SU-DHL-6 (cell line): Measurements from ENCODE around the gene HBZ.

ENCODE experiments used
- H2AFZ ChIP-seq: fragments of 200-600 bp; sonication (generic); 2 replicates; pipeline ENCODE4 v1.6.1; 2014; ENCODE audit warnings: low read depth, mild to moderate bottlenecking, moderate library complexity, mixed read lengths, antibody characterized with exemption, low read length; ENCODE audit not compliant: severe bottlenecking
- H3F3A ChIP-seq: fragments of 200-600 bp; shearing (Covaris generic); 2 replicates; pipeline ENCODE4 v1.6.0; 2016; ENCODE audit warnings: antibody characterized with exemption, mild to moderate bottlenecking; ENCODE audit not compliant: insufficient read depth
- H3K27ac ChIP-seq: fragments of 200-600 bp; sonication (generic); 2 replicates; pipeline ENCODE4 v1.5.1; 2016; ENCODE audit warnings: low read depth, mild to moderate bottlenecking, low read length, moderate library complexity, mixed read lengths
- H3K27me3 ChIP-seq: fragments of 200-600 bp; sonication (generic), shearing (Covaris generic); 2 replicates; pipeline ENCODE4 v1.6.0; 2014; ENCODE audit warnings: mild to moderate bottlenecking, low read length
- H3K36me3 ChIP-seq: fragments of 200-600 bp; sonication (generic); 2 replicates; pipeline ENCODE4 v1.6.1; 2014; ENCODE audit warnings: mild to moderate bottlenecking, low read length, mixed read lengths
- H3K4me2 ChIP-seq: fragments of 300-600, 200-600 bp; shearing (Covaris generic), sonication (generic); 2 replicates; pipeline ENCODE4 v1.6.0; 2014; ENCODE audit warnings: low read length, low read depth, mild to moderate bottlenecking; ENCODE audit not compliant: poor library complexity, severe bottlenecking
- H3K4me3 ChIP-seq: fragments of 200-600 bp; sonication (generic); 2 replicates; pipeline ENCODE4 v1.5.1; 2014; ENCODE audit warnings: antibody characterized with exemption, low read length, mild to moderate bottlenecking, mixed read lengths; ENCODE audit not compliant: insufficient read depth, poor library complexity, severe bottlenecking
- H3K79me2 ChIP-seq: fragments of 200-600 bp; sonication (generic); 2 replicates; pipeline ENCODE4 v1.6.1; 2014; ENCODE audit warnings: mild to moderate bottlenecking, low read length, moderate library complexity; ENCODE audit not compliant: insufficient read depth
- H3K9ac ChIP-seq: fragments of 200-600 bp; sonication (generic); 2 replicates; pipeline ENCODE4 v1.7.0; 2014; ENCODE audit warnings: mild to moderate bottlenecking, low read length
- H3K9me2 ChIP-seq: fragments of 200-600 bp; sonication (generic); replicated peaks from 2 replicates; pipeline ENCODE4 v1.6.1; 2014; ENCODE audit warnings: low read length; ENCODE audit not compliant: insufficient read depth
- H3K9me3 ChIP-seq: fragments of 200-600 bp; sonication (generic); 2 replicates; pipeline ENCODE4 v1.6.1; 2014; ENCODE audit warnings: low read length, mixed read lengths; ENCODE audit not compliant: insufficient read depth
- H4K20me1 ChIP-seq: fragments of 200-600 bp; sonication (generic); 2 replicates; pipeline ENCODE4 v1.6.1; 2014; ENCODE audit warnings: low read depth, mild to moderate bottlenecking, antibody characterized with exemption, low read length, moderate library complexity, mixed read lengths
- CTCF ChIP-seq: fragments of 200-600 bp; sonication (generic); IDR thresholded peaks from one replicate; pipeline ENCODE4 v1.5.1; 2017; ENCODE audit warnings: antibody characterized with exemption, mild to moderate bottlenecking, low read length, moderate library complexity; ENCODE audit not compliant: insufficient read depth, poor library complexity, severe bottlenecking
- EZH2phosphoT487 ChIP-seq: fragments of 200-600 bp; sonication (generic), shearing (Covaris generic); conservative IDR thresholded peaks from 2 replicates; pipeline ENCODE4 v1.6.1; 2018; ENCODE audit warnings: mild to moderate bottlenecking, antibody characterized with exemption, low read length, moderate library complexity, mixed read lengths

Gene HBZ

GRCh38 chr16:105521-105920 lies 46.9 kb upstream of the HBZ start:
- Histone ChIP-seq H3K27ac (no peak overlapping the region), H4K20me1 (no peaks in the 10 kb centered on the region), H3K36me3 (no peaks in the 10 kb centered on the region), H3K4me3 (no peak overlapping the region), H3K27me3 (no peaks in the 10 kb centered on the region), H3K4me2 (no peak overlapping the region), H3K9me3 (no peaks in the 10 kb centered on the region), H3K79me2 (no peaks in the 10 kb centered on the region), H3F3A (no peaks in the 10 kb centered on the region), H3K9me2 (no peaks in the 10 kb centered on the region), H3K9ac (no peak overlapping the region), H2AFZ (no peak overlapping the region)
- no peak for TF ChIP-seq CTCF
- no peak for TF ChIP-seq EZH2phosphoT487

DNA sequence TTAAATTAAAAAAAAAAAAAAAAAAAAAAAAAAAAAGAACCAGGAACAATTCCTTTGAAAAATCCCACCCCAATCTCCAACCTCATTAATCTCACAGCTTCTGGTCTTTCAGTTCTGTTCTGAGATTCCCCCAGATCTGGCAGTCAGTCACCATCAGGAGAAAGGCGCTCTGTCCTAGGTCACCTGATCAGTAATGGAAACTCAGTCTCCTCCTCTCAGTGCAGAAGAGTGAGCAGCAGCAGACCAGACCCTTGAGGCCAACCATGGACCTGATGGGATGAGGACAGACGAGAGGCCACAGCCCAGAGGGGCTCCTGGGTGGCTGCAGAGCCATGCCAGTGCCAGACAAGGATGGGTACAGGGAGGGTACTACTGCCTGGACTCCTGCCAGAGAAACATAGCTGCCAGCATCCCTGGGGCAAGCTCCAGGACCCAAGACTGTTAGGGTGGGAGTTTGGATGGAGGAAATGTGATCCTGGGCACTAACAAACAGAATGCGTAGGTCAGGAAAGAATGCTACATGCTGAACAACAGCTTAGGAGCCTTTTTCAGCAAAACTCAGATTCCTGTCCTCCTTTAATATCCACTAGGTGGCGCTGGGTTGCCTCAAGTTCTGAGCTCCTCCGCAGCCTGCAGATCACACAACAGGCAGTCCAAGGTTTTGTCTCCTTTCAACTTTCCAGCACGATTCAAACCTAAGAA lies 45.7 kb upstream of the HBZ start:
- TF ChIP-seq CTCF (peak; percentile 67), EZH2phosphoT487 (no peak)
- Histone ChIP-seq H2AFZ (no peak overlapping the region), H3K9me2 (no peaks in the 10 kb centered on the region), H3K9ac (no peak overlapping the region), H3K27ac (no peak overlapping the region), H4K20me1 (no peaks in the 10 kb centered on the region), H3K79me2 (no peaks in the 10 kb centered on the region), H3K4me2 (no peak overlapping the region), H3K4me3 (no peak overlapping the region), H3F3A (no peaks in the 10 kb centered on the region), H3K27me3 (no peaks in the 10 kb centered on the region), H3K9me3 (no peaks in the 10 kb centered on the region), H3K36me3 (no peaks in the 10 kb centered on the region)

GRCh38 chr16:112153-112840 lies 40.1 kb upstream of the HBZ start:
- H3K9me2 ChIP-seq, result no peaks in the 10 kb centered on the region
- H3K4me3 ChIP-seq, result no peak overlapping the region
- H3K9me3 ChIP-seq, result no peaks in the 10 kb centered on the region
- H3F3A ChIP-seq, result 0 out of 2 replicates have a peak, but pooled peaks cover 3% of the 10 kb centered on the region
- no peaks in the 10 kb centered on the region for H3K36me3 ChIP-seq
- no peaks in the 10 kb centered on the region for H3K27me3 ChIP-seq
- no peak overlapping the region for H3K4me2 ChIP-seq
- H3K79me2 ChIP-seq, result no peaks in the 10 kb centered on the region; the same call in 1 of the 2 replicates
- no peak overlapping the region for H2AFZ ChIP-seq
- H3K27ac ChIP-seq, result no peak overlapping the region
- no peak for TF ChIP-seq EZH2phosphoT487
- TF ChIP-seq CTCF, result no peak
- no peaks in the 10 kb centered on the region for H4K20me1 ChIP-seq
- H3K9ac ChIP-seq, result no peak overlapping the region
